Measurements from ENCODE around the gene RTRAF. TPM values are rescaled to one million over a fixed set of nuclear protein-coding genes. Genes with fewer than 3 reads are reported as not detected.

Gene RTRAF
- total and polyA plus RNA-seq, 9 of the 15 experiments (the other 6 are each of a cell fraction or from before 2014, with no cell fraction given), result 126 to 204 (median 155) TPM

GRCh38 chr14:51993285-51993920, 4.1 kb downstream of the RTRAF start (continued):
- no peak for TF ChIP-seq AFF1 (IDR thresholded peaks at IDR 0.05; ENCODE audit: low read depth in 1 of 2, partially characterized antibody in 2 of 2)
- TF ChIP-seq FOXJ2 (tag; IDR thresholded peaks at IDR 0.05), result no peak

- Histone ChIP-seq H3K4me2 (ENCODE audit: insufficient read depth, low read length) (no peak overlapping the region), H3K36me3 (ENCODE audit: control insufficient read depth, insufficient read depth, low read length) (peaks cover 86% of the 10 kb centered on the region), H2AFZ (ENCODE audit: low read depth, low read length) (no peak overlapping the region), H4K20me1 (replicated peaks; ENCODE audit: control insufficient read depth, insufficient read depth, low read length) (no peaks in the 10 kb centered on the region), H3K9me3 (replicated peaks; ENCODE audit: control insufficient read depth, insufficient read depth, low read depth, low read length) (no peaks in the 10 kb centered on the region), H3K27ac (ENCODE audit: extremely low read depth, low read depth, low read length) (no peak overlapping the region), H3K79me2 (ENCODE audit: control insufficient read depth, insufficient read depth, low read length) (peaks cover 14% of the 10 kb centered on the region), H3K9me1 (ENCODE audit: control insufficient read depth, insufficient read depth, low read length) (no peaks in the 10 kb centered on the region), H3K27me3 (ENCODE audit: control insufficient read depth in 2 of 2, insufficient read depth in 2 of 2, low read length in 2 of 2) (no peaks in the 10 kb centered on the region), H3K9ac (ENCODE audit: insufficient read depth in 1 of 2, low read depth in 2 of 2, low read length in 2 of 2) (no peak overlapping the region), H3K4me1 (replicated peaks in 1 of 2; ENCODE audit: control insufficient read depth in 2 of 2, insufficient read depth in 2 of 2, low read length in 2 of 2) (no peaks in the 10 kb centered on the region), H3K4me3 (no peak overlapping the region)
- BruUV-seq (replicated peaks), result no TSS peak
- WGBS (ENCODE audit: insufficient coverage, low coverage, missing lambda C conversion rate), result 28% methylated on average over 4 of the region's 4 CpGs
- in situ Hi-C loops (cut with MboI) (no loop called here), intact Hi-C loops (cut with micrococcal nuclease) (loop anchor here (5.0 to 10.0 kb wide), 2 partner anchors 136 to 279 kb away; no protein-coding TSS in a partner anchor)
- DNase-seq (ENCODE audit: extremely low read depth in 1 of 4, low spot score in 3 of 4), result peak in 1 of 4 experiments; percentile 38
- ChIA-PET POLR2A (no interaction called here), CTCF (ENCODE audit: low intra/inter-chr PET ratio) (interaction anchor here (0.7 to 0.8 kb wide), 3 partner anchors 135 to 713 kb away, joined by 3 to 5 read pairs (median 3); no protein-coding TSS in a partner anchor)
- ATAC-seq, result no peak
- no peak for FAIRE-seq
- peak; percentile 47 to 63; a peak in 3 of 4 replicates for TF ChIP-seq RAD21 (CRISPR knock-in tag; conservative IDR thresholded peaks at IDR 0.05 in 1 of 2, IDR thresholded peaks at IDR 0.05 in 1 of 2)
- TF ChIP-seq ZNF586 (CRISPR knock-in tag; conservative IDR thresholded peaks at IDR 0.05), result no peak
- TF ChIP-seq DEAF1 (CRISPR knock-in tag; IDR thresholded peaks at IDR 0.05), result 0 out of 2 replicates have a peak, but pooled peaks have one; percentile 14
- peak in 2 of 3 experiments; percentile 28 to 68; a peak in 4 of 6 replicates for TF ChIP-seq CTCF (IDR thresholded peaks at IDR 0.05 in 2 of 3, conservative IDR thresholded peaks at IDR 0.05 in 1 of 3; ENCODE audit: insufficient read depth in 2 of 3, low read depth in 1 of 3, low read length in 3 of 3)
- no peak for TF ChIP-seq DNMT1 (IDR thresholded peaks at IDR 0.05)
- TF ChIP-seq TCF7L2 (IDR thresholded peaks at IDR 0.05; ENCODE audit: low read depth, low read length), result no peak
These were observed 6.9 kb downstream of the RTRAF start for GRCh38 chr14:51996148-51996746.

Measured in K562 (cell line).